ENCODE data around the gene NEGR1.

The NEGR1 gene

GRCh38 chr1:71655604-71656003, 626.7 kb downstream of the NEGR1 start:
- ChIA-PET POLR2A (ENCODE audit: low non-redundant PET) (no interaction called here), CTCF (no interaction called here)
- DNase-seq (ENCODE audit: low spot score) = no peak
- no peak overlapping the region for H3K27ac ChIP-seq
- TF ChIP-seq CTCF (conservative IDR thresholded peaks at IDR 0.05; ENCODE audit: low read depth) = no peak

- DNase-seq (ENCODE audit: low spot score) = no peak
- TF ChIP-seq CTCF (conservative IDR thresholded peaks at IDR 0.05; ENCODE audit: low read depth) = no peak
- ChIA-PET POLR2A (ENCODE audit: low non-redundant PET) (no interaction called here), CTCF (no interaction called here)
- no peak overlapping the region for H3K27ac ChIP-seq
Measured at GRCh38 chr1:71653952-71654351, 628.4 kb downstream of the NEGR1 start.

- TF ChIP-seq CTCF (conservative IDR thresholded peaks at IDR 0.05; ENCODE audit: low read depth) = no peak
- POLR2A ChIA-PET (ENCODE audit: low non-redundant PET) = no interaction called here
- CTCF ChIA-PET = no interaction called here
Measured at GRCh38 chr1:71651214-71651613, 631.1 kb downstream of the NEGR1 start.

GRCh38 chr1:71650119-71650518, 632.2 kb downstream of the NEGR1 start:
- ChIA-PET POLR2A (ENCODE audit: low non-redundant PET) (no interaction called here), CTCF (no interaction called here)
- H3K27ac ChIP-seq = no peak overlapping the region

More at GRCh38 chr1:71651214-71651613, 631.1 kb downstream of the NEGR1 start:
- no peak for DNase-seq (ENCODE audit: low spot score)
- no peak overlapping the region for H3K27ac ChIP-seq

GRCh38 chr1:71649608-71650007, 632.7 kb downstream of the NEGR1 start:
- DNase-seq (ENCODE audit: low spot score) = no peak
- CTCF ChIA-PET = interaction anchor here (0.5 kb wide), 1 partner anchor 16 kb away, joined by 3 read pairs; no protein-coding TSS in a partner anchor
- no peak for TF ChIP-seq CTCF (conservative IDR thresholded peaks at IDR 0.05; ENCODE audit: low read depth)
- no peak overlapping the region for H3K27ac ChIP-seq
- POLR2A ChIA-PET (ENCODE audit: low non-redundant PET) = no interaction called here

More at GRCh38 chr1:71650119-71650518, 632.2 kb downstream of the NEGR1 start:
- DNase-seq (ENCODE audit: low spot score) = no peak
- no peak for TF ChIP-seq CTCF (conservative IDR thresholded peaks at IDR 0.05; ENCODE audit: low read depth)

- CTCF ChIA-PET = interaction anchor here (0.5 kb wide), 1 partner anchor 22 kb away, joined by 4 read pairs; no protein-coding TSS in a partner anchor
- no peak for DNase-seq (ENCODE audit: low spot score)
- POLR2A ChIA-PET (ENCODE audit: low non-redundant PET) = no interaction called here
- TF ChIP-seq CTCF (conservative IDR thresholded peaks at IDR 0.05; ENCODE audit: low read depth) = no peak
- no peak overlapping the region for H3K27ac ChIP-seq
Measured at GRCh38 chr1:71647513-71648300, 634.6 kb downstream of the NEGR1 start.

Measured in RWPE1 (cell line).